NCI-H524 (cell line): ENCODE results near the gene GPD2.

Source experiments
- DNase-seq, 2 experiments: peaks; one replicate each; lab custom pipeline; 2025; lab: John Stamatoyannopoulos, UW

The GPD2 gene

GRCh38 chr2:156436497-156437085 is 412 bp downstream of the GPD2 start:
- DNase-seq = peak; percentile 5 to 28

- no peak for DNase-seq
Measured at GRCh38 chr2:156437272-156437930, 1.2 kb downstream of the GPD2 start.

DNA sequence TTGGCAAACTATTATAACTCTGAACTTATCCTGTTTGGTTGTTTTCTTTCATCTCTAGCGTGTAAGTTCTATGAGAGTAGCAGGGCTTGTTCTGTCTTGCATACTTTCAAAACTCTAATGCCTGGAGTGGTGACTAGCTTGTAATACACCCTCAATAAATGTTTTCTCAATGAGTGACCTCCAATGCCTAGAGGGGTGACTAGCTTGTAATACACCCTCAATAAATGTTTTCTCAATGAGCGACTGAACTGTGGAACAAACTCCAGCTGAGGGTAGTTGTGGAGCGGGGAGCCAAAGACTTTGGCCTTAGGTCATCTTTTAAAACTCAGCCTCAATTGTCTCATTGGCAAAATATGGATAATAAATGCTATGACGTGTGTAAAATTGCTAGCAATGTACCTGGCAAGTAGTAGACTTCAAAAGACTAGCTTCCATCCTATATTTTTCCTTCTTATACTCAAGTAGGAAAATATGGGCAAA is 1.8 kb downstream of the GPD2 start:
- no peak for DNase-seq

- DNase-seq = no peak
Measured at GRCh38 chr2:156443089-156443488, 6.9 kb downstream of the GPD2 start.

GRCh38 chr2:156445296-156446220 is 9.4 kb downstream of the GPD2 start:
- DNase-seq = no peak

- DNase-seq = no peak
Measured at GRCh38 chr2:156447761-156448160, 11.6 kb downstream of the GPD2 start.

GRCh38 chr2:156448766-156449165 is 12.6 kb downstream of the GPD2 start:
- DNase-seq = no peak

DNA sequence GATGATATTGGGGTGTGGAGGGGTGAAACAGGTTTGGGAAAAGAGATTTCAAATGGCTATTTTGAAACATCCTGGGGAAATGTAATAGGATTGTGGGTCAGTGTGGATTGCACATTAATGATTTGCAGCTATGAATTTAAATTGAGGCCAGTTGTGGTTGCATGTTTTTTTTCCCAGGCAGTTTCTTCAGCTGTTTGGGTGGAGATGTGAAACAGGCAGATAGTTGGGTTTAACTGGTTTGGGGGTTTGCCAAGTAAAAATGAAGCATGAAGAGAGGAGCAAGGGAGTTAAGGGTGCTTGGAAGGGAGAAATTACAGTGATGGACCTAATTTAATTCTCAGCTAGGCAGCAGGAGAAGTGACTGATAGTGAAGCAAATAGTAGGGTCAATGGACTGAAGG is 16.8 kb downstream of the GPD2 start:
- DNase-seq = no peak

DNA sequence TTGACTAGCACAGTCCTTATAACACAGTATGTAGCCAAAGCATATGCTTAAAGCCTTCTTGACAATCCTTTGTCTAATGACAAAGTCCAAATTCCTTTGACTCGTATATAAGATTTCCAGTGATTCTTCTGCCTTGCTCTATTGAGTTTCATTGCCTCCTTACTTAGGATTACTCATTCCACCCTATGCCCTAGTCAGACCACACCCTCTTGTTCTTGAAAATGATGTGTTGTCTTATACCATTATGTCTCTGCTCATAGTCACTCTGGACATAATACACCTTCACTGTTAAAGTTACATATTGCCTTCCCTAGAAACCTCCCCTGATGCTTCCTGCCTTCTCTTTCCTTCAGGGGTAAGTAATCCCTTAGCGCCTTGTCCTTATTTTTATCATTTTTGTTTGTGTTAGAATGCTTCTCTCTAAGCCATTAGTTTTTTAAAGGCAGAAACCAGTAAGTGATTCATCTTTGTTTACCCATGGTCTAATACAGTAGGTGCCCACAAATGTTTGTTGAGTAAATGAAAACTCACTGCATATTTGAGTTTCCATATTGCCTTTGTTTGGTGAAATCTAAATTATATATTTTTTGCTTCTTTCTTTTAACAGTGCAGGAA is 19.3 kb downstream of the GPD2 start:
- no peak for DNase-seq

GRCh38 chr2:156456616-156457015 is 20.4 kb downstream of the GPD2 start:
- no peak for DNase-seq

DNA sequence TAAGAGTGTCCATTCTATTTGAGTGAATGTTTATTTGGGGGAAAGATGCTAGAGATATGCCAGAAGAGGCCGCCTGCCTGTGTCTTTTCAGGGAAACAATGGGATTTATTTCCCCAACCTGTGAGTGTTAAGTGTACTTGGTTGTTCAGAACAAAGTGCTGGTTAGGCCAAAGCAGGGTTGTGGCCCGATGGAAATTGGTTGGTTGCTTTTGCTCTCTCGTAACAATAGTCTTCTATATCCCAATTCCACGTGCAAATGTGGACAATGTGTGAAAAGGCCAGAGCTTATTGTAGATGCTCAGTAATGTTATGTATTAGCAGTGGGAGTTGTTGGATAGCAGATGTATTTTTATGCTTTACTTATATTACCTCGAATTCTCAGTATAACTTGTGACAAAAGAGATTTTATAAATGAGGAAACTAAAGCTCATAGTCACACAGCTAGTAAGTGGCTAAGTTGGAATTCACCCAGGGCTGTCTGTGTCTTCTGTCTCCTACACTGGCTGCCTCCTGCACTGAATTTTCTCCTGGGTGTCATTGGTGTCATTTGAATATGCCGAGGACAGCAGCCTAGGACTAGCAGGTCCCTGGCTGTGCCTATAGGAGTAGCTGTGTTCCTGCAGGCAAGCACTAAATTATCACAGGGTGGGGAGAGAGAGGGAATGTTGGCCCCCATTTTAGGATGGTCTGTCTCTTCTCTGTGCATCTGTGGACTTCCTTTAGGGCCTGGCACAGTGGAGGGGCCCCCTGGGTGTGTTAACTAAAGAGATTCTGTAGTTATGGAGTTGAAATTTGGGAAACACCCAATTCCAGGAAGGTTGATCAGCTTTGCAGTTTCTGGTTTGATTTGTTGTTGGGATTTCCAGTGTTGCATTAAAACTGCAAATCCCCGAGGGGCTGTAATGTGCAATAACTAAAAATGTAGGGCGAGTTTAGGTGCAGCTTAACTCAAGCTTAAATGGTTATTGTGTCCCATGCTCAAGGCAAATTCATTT is 21.6 kb downstream of the GPD2 start:
- DNase-seq = no peak

DNA sequence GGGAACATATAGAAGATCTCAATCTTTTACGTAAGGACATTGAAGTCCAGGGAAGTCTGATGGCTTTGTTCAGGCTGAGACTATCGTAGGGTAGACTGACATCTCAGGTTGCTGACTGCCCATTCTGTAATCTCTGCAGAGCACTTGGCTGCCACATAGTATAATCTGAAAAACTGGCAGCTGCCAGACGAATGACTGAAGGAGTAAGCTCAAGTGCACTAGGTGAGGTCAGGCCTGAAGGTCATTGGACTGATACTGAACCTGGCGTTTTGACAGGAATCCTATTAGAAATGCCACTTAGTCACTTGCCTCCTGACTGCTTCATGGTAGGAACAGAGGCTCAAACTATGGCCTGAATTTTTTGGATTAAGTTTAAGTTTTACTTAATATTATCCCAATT is 23.5 kb downstream of the GPD2 start:
- DNase-seq = peak in 1 of 2 experiments; percentile 14

DNA sequence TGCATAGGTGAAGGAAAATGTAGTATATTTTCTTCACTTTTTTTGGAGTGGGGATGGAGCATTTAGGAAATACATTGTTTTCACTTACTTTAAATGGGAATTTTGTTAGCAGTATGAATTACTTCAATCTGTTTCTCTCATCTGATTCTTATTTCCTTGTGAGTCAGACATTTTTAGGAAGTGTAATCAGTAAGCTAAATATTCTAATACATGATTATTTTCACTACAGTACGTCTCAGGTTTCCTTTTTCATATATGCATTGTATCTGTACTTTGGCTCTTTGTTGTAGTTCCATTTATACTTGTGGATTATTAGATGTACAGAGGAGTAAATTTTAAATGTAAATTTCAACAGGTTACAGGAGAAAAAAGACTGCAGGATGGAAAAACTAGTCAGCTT is 27.9 kb downstream of the GPD2 start:
- no peak for DNase-seq

- no peak for DNase-seq
Measured at GRCh38 chr2:156465573-156465972, 29.4 kb downstream of the GPD2 start.

- DNase-seq = no peak
Measured at GRCh38 chr2:156466739-156467405, 30.7 kb downstream of the GPD2 start.

GRCh38 chr2:156470975-156471583 is 34.9 kb downstream of the GPD2 start:
- DNase-seq = no peak

DNA sequence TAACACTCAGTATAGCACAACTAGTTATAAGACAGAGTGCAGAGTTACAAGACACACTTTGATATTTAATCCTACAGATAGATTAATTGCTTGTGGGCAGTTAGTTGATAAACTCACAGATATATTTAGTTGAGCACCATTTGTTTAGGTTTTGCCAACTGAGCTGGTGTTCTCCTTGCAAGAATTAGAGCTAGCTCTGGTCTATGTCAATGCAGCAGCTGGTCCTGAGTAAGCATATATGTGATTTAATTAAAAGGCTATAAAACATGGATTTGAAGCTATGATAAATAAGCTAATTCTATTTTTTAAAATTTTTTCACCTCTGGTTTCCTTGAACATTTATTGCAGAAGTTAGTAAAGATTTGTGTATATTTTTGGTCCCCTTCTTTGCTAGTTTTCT is 35.6 kb downstream of the GPD2 start:
- DNase-seq = no peak

GRCh38 chr2:156472686-156473085 is 36.5 kb downstream of the GPD2 start:
- DNase-seq = no peak

DNA sequence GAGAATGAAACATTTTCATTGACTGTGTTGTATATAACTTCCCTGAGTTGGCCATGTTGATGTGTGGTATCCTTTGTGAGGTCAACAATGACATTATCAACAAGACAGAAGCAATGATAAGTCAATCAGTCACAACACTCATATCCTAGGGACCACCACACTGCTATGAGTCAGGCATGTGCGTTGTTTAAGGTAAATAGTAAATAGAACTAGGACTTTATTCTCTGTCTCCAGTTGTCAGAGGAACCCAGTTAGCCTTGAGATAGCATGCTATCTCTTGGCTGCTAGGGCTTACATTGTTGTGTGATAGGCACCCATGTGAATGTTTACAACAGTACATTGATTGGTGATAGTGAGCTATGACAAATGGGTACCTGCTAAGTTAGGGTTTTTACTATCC is 37.3 kb downstream of the GPD2 start:
- DNase-seq = no peak

DNA sequence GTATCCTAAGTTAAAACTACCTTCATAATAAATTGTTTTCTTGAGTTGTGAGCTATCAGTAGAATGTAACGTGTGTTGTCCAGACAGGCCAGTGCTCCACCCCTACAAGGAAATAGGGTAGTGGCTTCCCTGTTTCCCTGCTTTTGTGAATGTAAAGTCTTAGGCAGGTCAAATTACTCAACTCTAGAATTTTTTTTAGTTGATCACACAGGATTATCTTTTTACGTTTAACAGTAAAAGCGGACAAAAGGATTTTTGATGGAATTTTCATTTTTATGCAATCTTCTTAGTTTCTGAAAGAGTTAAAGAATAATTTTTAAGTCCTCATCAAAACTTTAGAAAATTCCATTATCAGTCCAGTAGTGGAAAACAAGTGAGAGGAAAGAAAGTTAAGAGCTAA is 38.2 kb downstream of the GPD2 start:
- DNase-seq = no peak
